Activated T-helper 1 cell treated with anti-CD3 and anti-CD28 coated beads, Interleukin-12 subunit alpha, Interleukin-12 subunit beta, Interleukin-2, Interleukin-4 antibody, amounts not matched to agents 30 ng/mL and 10 ng/mL and 1 ng/mL, durations not matched to agents 14 hours and 24 hours and 36 hours (primary cell): Measurements from ENCODE around the gene TAC3. TPM values are rescaled to one million over a fixed set of nuclear protein-coding genes. Genes with fewer than 3 reads are reported as not detected.

Source experiments
- DNase-seq: peaks from one replicate; pipeline ENCODE4 v3.0.0; 2021; ENCODE audit warnings: low spot score
- H3K27ac Mint-ChIP-seq: one replicate; pipeline ENCODE4 v1.8.0; 2021; ENCODE audit warnings: mild to moderate bottlenecking, mixed read lengths
- H3K27me3 Mint-ChIP-seq: one replicate; pipeline ENCODE4 v1.8.0; 2022; ENCODE audit warnings: mild to moderate bottlenecking, moderate library complexity, mixed read lengths; ENCODE audit not compliant: insufficient read depth
- H3K36me3 Mint-ChIP-seq: one replicate; pipeline ENCODE4 v1.8.0; 2021; ENCODE audit warnings: low read depth, mixed read lengths
- H3K4me1 Mint-ChIP-seq: one replicate; pipeline ENCODE4 v1.8.0; 2021; ENCODE audit warnings: low read depth, mixed read lengths
- H3K4me3 Mint-ChIP-seq: one replicate; pipeline ENCODE4 v1.8.0; 2021; ENCODE audit warnings: mild to moderate bottlenecking, moderate library complexity, mixed read lengths
- H3K9me3 Mint-ChIP-seq: one replicate; pipeline ENCODE4 v1.8.0; 2021; ENCODE audit warnings: mixed read lengths
- intact Hi-C: fragments of 100-400 bp; cut with micrococcal nuclease; formaldehyde crosslinking; loops from one replicate; pipeline ENCODE4 v1.15.1; 2024
- total RNA-seq: library from RNA; stranded (reverse); gene quantifications from 2 replicates; pipeline ENCODE4 v1.2.3, GENCODE V29; 2022

The TAC3 gene
- total RNA-seq, 1 donor from 2014 or later = 0.34 TPM

DNA sequence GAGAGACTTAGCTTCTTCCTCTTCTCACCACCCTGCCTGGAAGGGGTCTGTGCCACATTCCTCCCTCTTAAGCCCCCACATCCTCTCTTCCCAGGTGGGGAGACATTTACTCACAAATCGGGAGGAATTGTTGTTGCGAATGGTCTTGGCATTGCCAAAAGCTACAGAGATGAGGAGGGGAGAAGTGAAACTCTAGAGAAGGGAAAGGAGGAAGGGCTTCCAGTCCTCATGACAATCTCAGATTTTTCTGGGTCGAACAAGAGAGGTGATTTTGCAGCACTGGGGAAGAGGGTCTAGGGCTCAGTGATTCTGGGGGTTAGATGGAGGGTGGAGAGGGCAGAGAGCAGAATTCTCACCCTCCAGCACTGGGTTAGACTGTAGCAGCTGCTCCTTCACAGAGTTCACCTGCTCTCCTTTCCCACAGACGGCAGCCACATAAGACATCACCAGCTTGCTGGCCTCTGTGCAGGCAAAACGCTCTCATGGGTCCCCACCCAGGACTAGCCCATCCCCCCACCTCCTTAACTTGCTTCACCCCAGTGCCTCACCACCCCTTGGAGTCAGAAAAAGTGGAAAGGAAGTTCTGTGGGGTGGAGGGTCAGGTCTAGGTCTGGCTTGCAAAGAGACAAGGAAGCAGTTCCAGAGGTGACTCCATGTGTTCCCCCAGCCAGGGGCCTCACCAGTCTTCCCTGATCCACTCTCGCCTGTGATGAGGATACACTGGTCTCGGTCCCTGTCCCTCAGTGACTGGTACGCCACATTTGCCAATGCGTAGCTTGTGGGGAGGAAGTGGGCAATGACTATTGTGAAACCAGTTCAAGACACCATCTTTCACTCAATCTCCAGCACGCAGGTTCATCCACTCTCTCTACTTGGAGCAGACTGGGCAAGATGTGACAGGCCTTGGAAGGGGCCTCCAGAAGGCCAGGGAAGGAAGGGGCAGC lies 30.9 kb upstream of the TAC3 start:
- Mint-ChIP-seq H3K27ac (peak overlapping the region; percentile 74), H3K4me3 (peak overlapping the region; percentile 34), H3K4me1 (peaks cover 40% of the 10 kb centered on the region), H3K27me3 (peaks cover 2% of the 10 kb centered on the region), H3K36me3 (peaks cover 3% of the 10 kb centered on the region), H3K9me3 (no peaks in the 10 kb centered on the region)
- DNase-seq = peak; percentile 49
- intact Hi-C loops = loop anchor here (1.0 kb wide), 1 partner anchor 36 kb away; no protein-coding TSS in a partner anchor

DNA sequence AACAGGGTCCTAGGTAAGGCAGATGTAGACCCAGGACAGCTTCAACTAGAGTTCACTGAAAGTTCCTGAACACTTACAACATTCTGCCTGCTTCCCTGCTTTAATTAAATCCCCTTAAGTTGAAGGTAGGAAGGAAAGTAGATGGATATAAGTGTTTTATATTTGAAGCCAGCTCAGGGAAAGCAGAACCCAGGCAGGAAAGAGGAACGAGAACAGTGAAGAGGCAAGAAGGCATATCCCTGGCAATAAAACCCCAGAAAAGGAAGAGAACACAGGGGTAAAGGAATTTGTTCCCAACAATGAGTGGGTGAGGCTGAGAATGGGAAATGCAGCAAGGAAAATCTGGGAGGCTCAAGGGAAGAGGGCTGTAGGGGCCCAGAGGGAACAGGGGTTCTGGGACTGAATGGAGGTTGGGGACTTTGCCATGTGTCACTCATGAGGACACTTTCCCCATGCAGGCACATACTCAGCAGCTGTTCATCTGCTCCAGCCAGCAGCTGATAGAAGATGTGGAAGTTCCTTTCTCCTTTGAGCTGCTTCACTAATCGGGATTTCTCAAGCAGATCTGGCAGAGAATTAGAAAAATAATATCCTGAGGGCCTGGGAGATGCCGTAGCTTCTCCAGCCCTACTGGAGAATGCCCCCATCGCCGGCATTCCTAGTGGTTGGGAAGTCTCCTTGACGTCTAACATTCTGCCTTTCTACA lies 29.9 kb upstream of the TAC3 start:
- intact Hi-C loops = no loop called here
- H3K27me3 Mint-ChIP-seq = peaks cover 3% of the 10 kb centered on the region
- H3K36me3 Mint-ChIP-seq = peaks cover 3% of the 10 kb centered on the region
- H3K4me3 Mint-ChIP-seq = no peak overlapping the region
- peak overlapping the region; percentile 31 for H3K27ac Mint-ChIP-seq
- no peaks in the 10 kb centered on the region for H3K9me3 Mint-ChIP-seq
- H3K4me1 Mint-ChIP-seq = peaks cover 38% of the 10 kb centered on the region
- no peak for DNase-seq

DNA sequence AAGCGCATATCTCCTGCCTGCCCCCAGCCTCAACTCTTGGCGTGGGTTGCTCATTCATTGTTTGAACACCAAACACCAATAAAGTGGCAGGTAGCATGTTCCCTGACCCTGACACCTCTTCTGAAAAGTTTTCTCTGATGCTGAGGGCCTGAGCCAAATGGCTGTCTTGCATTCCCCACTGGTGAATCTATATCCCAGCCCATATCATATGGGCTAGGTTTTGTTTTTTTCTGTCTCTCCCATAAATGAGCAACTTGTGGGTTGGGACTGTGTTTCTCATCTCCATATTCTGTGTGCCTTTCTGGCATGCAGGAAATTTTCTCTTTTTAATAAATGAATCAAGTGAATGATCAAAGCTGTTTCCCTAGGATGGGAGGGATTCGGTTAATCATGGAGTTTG lies 28.6 kb upstream of the TAC3 start:
- Mint-ChIP-seq H3K4me3 (no peak overlapping the region), H3K9me3 (no peaks in the 10 kb centered on the region), H3K36me3 (peaks cover 3% of the 10 kb centered on the region), H3K27me3 (peaks cover 8% of the 10 kb centered on the region), H3K4me1 (peaks cover 34% of the 10 kb centered on the region), H3K27ac (no peak overlapping the region)
- intact Hi-C loops = no loop called here
- DNase-seq = no peak

DNA sequence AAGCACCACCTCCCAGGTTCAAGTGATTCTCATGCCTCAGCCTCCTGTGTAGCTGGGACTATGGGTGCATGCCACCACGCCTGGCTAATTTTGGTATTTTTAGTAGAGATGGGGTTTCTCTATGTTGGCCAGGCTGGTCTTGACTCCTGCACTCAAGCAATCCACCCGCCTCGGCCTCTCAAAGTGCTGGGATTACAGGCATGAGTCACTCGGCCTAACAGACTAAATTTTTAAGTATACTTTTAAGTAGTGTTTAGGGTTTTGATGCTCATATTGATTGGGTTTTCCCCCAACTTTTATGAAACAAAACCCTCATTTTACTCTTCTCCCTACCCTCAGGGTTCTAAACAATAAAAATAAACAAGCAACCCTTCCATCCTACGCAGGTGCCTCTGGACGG lies 28.1 kb upstream of the TAC3 start:
- Mint-ChIP-seq H3K9me3 (no peaks in the 10 kb centered on the region), H3K36me3 (peaks cover 3% of the 10 kb centered on the region), H3K27me3 (peaks cover 8% of the 10 kb centered on the region), H3K27ac (no peak overlapping the region), H3K4me3 (no peak overlapping the region), H3K4me1 (peaks cover 34% of the 10 kb centered on the region)
- intact Hi-C loops = no loop called here
- no peak for DNase-seq

GRCh38 chr12:57042695-57043094 lies 26.4 kb upstream of the TAC3 start:
- H3K27me3 Mint-ChIP-seq = peaks cover 8% of the 10 kb centered on the region
- DNase-seq = no peak
- peaks cover 20% of the 10 kb centered on the region for H3K4me1 Mint-ChIP-seq
- H3K27ac Mint-ChIP-seq = no peak overlapping the region
- intact Hi-C loops = no loop called here
- H3K4me3 Mint-ChIP-seq = no peak overlapping the region
- peaks cover 3% of the 10 kb centered on the region for H3K36me3 Mint-ChIP-seq
- H3K9me3 Mint-ChIP-seq = no peaks in the 10 kb centered on the region

- Mint-ChIP-seq H3K4me3 (no peak overlapping the region), H3K27ac (peak overlapping the region; percentile 22)
Measured at GRCh38 chr12:57040750-57041149, 24.4 kb upstream of the TAC3 start.

DNA sequence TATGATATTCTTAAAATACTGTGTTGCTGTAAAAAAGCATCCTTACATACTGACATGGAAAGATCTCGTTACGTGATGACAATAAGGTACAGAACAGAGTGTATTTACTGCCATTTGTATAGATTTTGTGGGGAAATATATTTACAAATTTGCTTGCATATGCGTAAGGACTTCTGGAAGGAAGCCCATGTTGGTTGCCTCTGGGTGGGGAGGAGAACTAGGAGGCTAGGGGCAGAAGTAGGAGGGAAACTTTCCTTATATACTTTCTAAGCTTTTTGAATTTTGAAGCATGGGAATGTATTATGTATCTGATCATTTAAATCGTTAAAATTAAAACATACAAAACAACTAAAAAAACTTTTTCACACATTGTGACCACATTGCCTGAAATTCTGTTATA lies 23.9 kb upstream of the TAC3 start:
- no peak overlapping the region for H3K4me3 Mint-ChIP-seq
- H3K27me3 Mint-ChIP-seq = peaks cover 8% of the 10 kb centered on the region
- no peaks in the 10 kb centered on the region for H3K4me1 Mint-ChIP-seq
- no peak overlapping the region for H3K27ac Mint-ChIP-seq
- peaks cover 4% of the 10 kb centered on the region for H3K36me3 Mint-ChIP-seq
- no peak for DNase-seq
- H3K9me3 Mint-ChIP-seq = no peaks in the 10 kb centered on the region
- intact Hi-C loops = no loop called here

More at GRCh38 chr12:57040750-57041149, 24.4 kb upstream of the TAC3 start:
- DNase-seq = no peak
- peaks cover under 1% of the 10 kb centered on the region for H3K4me1 Mint-ChIP-seq
- no peaks in the 10 kb centered on the region for H3K9me3 Mint-ChIP-seq
- H3K27me3 Mint-ChIP-seq = peaks cover 8% of the 10 kb centered on the region
- intact Hi-C loops = no loop called here
- H3K36me3 Mint-ChIP-seq = peaks cover 2% of the 10 kb centered on the region

GRCh38 chr12:57039016-57039798 lies 22.9 kb upstream of the TAC3 start:
- Mint-ChIP-seq H3K4me1 (no peaks in the 10 kb centered on the region), H3K27me3 (peaks cover 8% of the 10 kb centered on the region), H3K27ac (no peak overlapping the region), H3K4me3 (no peak overlapping the region), H3K9me3 (no peaks in the 10 kb centered on the region), H3K36me3 (peaks cover 4% of the 10 kb centered on the region)
- intact Hi-C loops = no loop called here
- no peak for DNase-seq

DNA sequence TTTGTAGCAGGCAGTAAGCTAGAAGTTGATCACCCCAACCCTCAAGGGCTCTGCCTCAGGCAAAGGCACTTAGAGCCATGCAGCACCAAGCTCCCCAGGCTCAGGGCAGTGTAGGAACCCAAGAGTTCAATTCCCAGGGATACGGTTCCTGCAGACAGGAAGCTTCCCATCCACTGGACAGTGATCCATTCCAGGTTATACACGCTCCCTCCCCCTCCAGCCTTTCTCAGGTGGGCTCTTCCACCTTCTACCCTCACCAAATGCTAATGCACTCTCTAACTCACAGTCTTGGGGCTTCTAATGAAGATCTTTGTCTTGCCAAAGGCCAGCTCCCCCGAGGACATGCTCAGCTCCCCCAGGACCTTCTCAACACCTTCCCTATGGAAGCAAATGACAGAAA lies 20.9 kb upstream of the TAC3 start:
- peaks cover 4% of the 10 kb centered on the region for H3K36me3 Mint-ChIP-seq
- H3K27ac Mint-ChIP-seq = no peak overlapping the region
- peaks cover 6% of the 10 kb centered on the region for H3K27me3 Mint-ChIP-seq
- intact Hi-C loops = no loop called here
- no peaks in the 10 kb centered on the region for H3K4me1 Mint-ChIP-seq
- H3K9me3 Mint-ChIP-seq = no peaks in the 10 kb centered on the region
- no peak overlapping the region for H3K4me3 Mint-ChIP-seq
- no peak for DNase-seq

DNA sequence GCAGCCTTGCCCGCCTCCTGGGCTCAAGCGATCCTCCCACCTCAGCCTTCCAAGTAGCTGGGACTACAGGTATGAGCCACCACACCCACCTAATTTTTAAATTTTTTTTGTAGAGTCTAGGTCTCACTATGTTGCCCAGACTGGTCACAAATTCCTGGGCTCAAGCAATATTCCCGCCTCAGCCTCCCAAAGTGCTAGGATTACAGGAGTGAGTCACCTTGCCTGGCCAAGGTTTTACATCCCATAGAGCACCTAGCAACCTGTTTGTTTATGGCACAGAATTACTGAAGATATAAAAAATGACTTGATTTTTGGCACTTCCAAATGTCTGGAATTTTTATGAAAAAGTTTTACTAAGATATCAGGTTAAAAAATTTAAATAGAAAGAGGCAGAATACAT lies 17.1 kb upstream of the TAC3 start:
- no peak for DNase-seq
- H3K4me3 Mint-ChIP-seq = no peak overlapping the region
- peaks cover 20% of the 10 kb centered on the region for H3K4me1 Mint-ChIP-seq
- H3K27me3 Mint-ChIP-seq = no peaks in the 10 kb centered on the region
- peaks cover 3% of the 10 kb centered on the region for H3K36me3 Mint-ChIP-seq
- intact Hi-C loops = no loop called here
- no peaks in the 10 kb centered on the region for H3K9me3 Mint-ChIP-seq
- no peak overlapping the region for H3K27ac Mint-ChIP-seq

GRCh38 chr12:57031789-57032188 lies 15.5 kb upstream of the TAC3 start:
- intact Hi-C loops = loop anchor here (1.0 kb wide), 2 partner anchors 23 to 31 kb away; no protein-coding TSS in a partner anchor
- Mint-ChIP-seq H3K36me3 (peaks cover 3% of the 10 kb centered on the region), H3K27ac (no peak overlapping the region), H3K4me3 (no peak overlapping the region), H3K4me1 (peaks cover 29% of the 10 kb centered on the region), H3K9me3 (no peaks in the 10 kb centered on the region), H3K27me3 (no peaks in the 10 kb centered on the region)
- no peak for DNase-seq

- Mint-ChIP-seq H3K4me3 (no peak overlapping the region), H3K27me3 (no peaks in the 10 kb centered on the region), H3K27ac (peak overlapping the region; percentile 18), H3K36me3 (peaks cover 5% of the 10 kb centered on the region), H3K9me3 (no peaks in the 10 kb centered on the region), H3K4me1 (peaks cover 34% of the 10 kb centered on the region)
- DNase-seq = no peak
- intact Hi-C loops = loop anchor here (1.0 kb wide), 2 partner anchors 23 to 31 kb away; no protein-coding TSS in a partner anchor
Measured at GRCh38 chr12:57031138-57031725, 14.9 kb upstream of the TAC3 start.
